Measurements from ENCODE around the gene RAB11B.
"Not testable (repeated sequence)": the region's sequence is repeated elsewhere in the genome, so short reads cannot be mapped to it uniquely, and the experiment has no call there.

The RAB11B gene

DNA sequence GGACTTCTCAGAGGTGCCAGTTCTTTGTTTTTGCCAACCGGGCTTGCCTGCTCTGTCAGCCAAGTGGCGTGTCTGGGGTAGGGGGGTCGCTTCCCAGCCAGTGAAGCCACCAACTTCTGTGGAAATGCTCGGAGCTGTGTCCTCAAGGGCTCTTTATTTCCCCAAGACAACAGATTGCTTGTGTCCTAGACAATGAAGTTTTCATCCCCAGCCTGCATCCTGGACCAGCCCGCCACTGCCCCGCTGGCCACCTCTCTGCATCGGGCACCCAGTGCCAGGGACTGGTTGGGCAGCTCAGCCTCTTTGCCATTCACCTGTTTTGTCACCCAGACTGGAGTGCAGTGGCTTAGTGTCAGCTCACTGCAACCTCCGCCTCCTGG is 3.7 kb downstream of the RAB11B start:
- peaks cover 14% of the 10 kb centered on the region for H3K4me1 ChIP-seq (ENCODE audit: insufficient read depth, low read length)
- no peak overlapping the region for H2AFZ ChIP-seq (ENCODE audit: low read depth, low read length)
- H3K36me3 ChIP-seq (ENCODE audit: insufficient read depth, low read length), result no peaks in the 10 kb centered on the region
- no peak overlapping the region for H3K4me3 ChIP-seq (ENCODE audit: low read length)
- no peaks in the 10 kb centered on the region for H3K9me3 ChIP-seq (ENCODE audit: low read length)
- H3K27me3 ChIP-seq (ENCODE audit: insufficient read depth, low read length), result no peaks in the 10 kb centered on the region

DNA sequence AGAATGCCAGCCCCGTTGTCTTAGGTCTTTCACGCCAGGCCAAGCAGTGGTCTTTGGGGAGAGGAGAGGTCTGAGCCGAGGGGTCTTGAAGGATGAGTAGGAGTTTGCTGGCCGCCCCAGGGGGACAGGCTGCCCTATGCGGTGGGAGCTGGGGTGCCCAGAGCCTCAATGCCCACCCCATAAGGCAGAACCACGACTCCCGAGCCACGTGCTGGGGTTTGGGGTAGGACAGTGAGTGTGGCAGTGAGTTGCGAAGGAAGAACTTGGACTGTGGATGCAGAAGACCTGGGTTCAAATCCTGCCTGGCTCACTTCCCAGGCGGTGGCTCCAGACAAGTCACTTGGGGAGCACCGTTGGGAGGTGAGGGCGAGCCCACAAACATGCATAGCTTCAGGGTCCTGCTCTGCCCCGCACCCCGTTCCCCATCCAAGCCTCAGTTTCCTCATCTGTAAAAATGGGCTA is 5.5 kb downstream of the RAB11B start:
- H2AFZ ChIP-seq (ENCODE audit: low read depth, low read length), result no peak overlapping the region
- H3K4me1 ChIP-seq (ENCODE audit: insufficient read depth, low read length), result peaks cover 14% of the 10 kb centered on the region
- H3K9me3 ChIP-seq (ENCODE audit: low read length), result no peaks in the 10 kb centered on the region
- H3K27me3 ChIP-seq (ENCODE audit: insufficient read depth, low read length), result no peaks in the 10 kb centered on the region
- H3K4me3 ChIP-seq (ENCODE audit: low read length), result no peak overlapping the region
- H3K36me3 ChIP-seq (ENCODE audit: insufficient read depth, low read length), result peaks cover 12% of the 10 kb centered on the region

- H3K9me3 ChIP-seq (ENCODE audit: low read length), result no peaks in the 10 kb centered on the region
- H3K4me1 ChIP-seq (ENCODE audit: insufficient read depth, low read length), result peaks cover 10% of the 10 kb centered on the region
- H3K27me3 ChIP-seq (ENCODE audit: insufficient read depth, low read length), result no peaks in the 10 kb centered on the region
- peaks cover 12% of the 10 kb centered on the region for H3K36me3 ChIP-seq (ENCODE audit: insufficient read depth, low read length)
- H2AFZ ChIP-seq (ENCODE audit: low read depth, low read length), result no peak overlapping the region
- no peak overlapping the region for H3K4me3 ChIP-seq (ENCODE audit: low read length)
These were observed 6.0 kb downstream of the RAB11B start for GRCh38 chr19:8396185-8396562.

- peaks cover 14% of the 10 kb centered on the region for H3K36me3 ChIP-seq (ENCODE audit: insufficient read depth, low read length)
- no peak overlapping the region for H2AFZ ChIP-seq (ENCODE audit: low read depth, low read length)
- H3K4me1 ChIP-seq (ENCODE audit: insufficient read depth, low read length), result peaks cover 5% of the 10 kb centered on the region
- H3K4me3 ChIP-seq (ENCODE audit: low read length), result no peak overlapping the region
- no peaks in the 10 kb centered on the region for H3K27me3 ChIP-seq (ENCODE audit: insufficient read depth, low read length)
- H3K9me3 ChIP-seq (ENCODE audit: low read length), result no peaks in the 10 kb centered on the region
These were observed 6.5 kb downstream of the RAB11B start for GRCh38 chr19:8396563-8397203.

- no peaks in the 10 kb centered on the region for H3K27me3 ChIP-seq (ENCODE audit: insufficient read depth, low read length)
- H3K36me3 ChIP-seq (ENCODE audit: insufficient read depth, low read length), result peaks cover 20% of the 10 kb centered on the region
- H3K4me1 ChIP-seq (ENCODE audit: insufficient read depth, low read length), result peaks cover under 1% of the 10 kb centered on the region
- no peak overlapping the region for H2AFZ ChIP-seq (ENCODE audit: low read depth, low read length)
- no peaks in the 10 kb centered on the region for H3K9me3 ChIP-seq (ENCODE audit: low read length)
- no peak overlapping the region for H3K4me3 ChIP-seq (ENCODE audit: low read length)
These were observed 7.1 kb downstream of the RAB11B start for GRCh38 chr19:8397271-8397670.

- no peaks in the 10 kb centered on the region for H3K9me3 ChIP-seq (ENCODE audit: low read length)
- H3K27me3 ChIP-seq (ENCODE audit: insufficient read depth, low read length), result no peaks in the 10 kb centered on the region
- H2AFZ ChIP-seq (ENCODE audit: low read depth, low read length), result no peak overlapping the region
- no peaks in the 10 kb centered on the region for H3K4me1 ChIP-seq (ENCODE audit: insufficient read depth, low read length)
- H3K36me3 ChIP-seq (ENCODE audit: insufficient read depth, low read length), result peaks cover 24% of the 10 kb centered on the region
- no peak overlapping the region for H3K4me3 ChIP-seq (ENCODE audit: low read length)
These were observed 7.7 kb downstream of the RAB11B start for GRCh38 chr19:8397746-8398310.

GRCh38 chr19:8398311-8398771 is 8.2 kb downstream of the RAB11B start:
- H3K4me1 ChIP-seq (ENCODE audit: insufficient read depth, low read length), result no peaks in the 10 kb centered on the region
- H3K36me3 ChIP-seq (ENCODE audit: insufficient read depth, low read length), result peaks cover 29% of the 10 kb centered on the region

GRCh38 chr19:8399681-8400188 is 9.6 kb downstream of the RAB11B start:
- Histone ChIP-seq H3K27me3 (ENCODE audit: insufficient read depth, low read length) (no peaks in the 10 kb centered on the region), H3K9me3 (ENCODE audit: low read length) (no peaks in the 10 kb centered on the region), H3K36me3 (ENCODE audit: insufficient read depth, low read length) (peaks cover 41% of the 10 kb centered on the region), H3K4me1 (ENCODE audit: insufficient read depth, low read length) (no peaks in the 10 kb centered on the region), H2AFZ (ENCODE audit: low read depth, low read length) (no peak overlapping the region), H3K4me3 (ENCODE audit: low read length) (no peak overlapping the region)

More at GRCh38 chr19:8398311-8398771, 8.2 kb downstream of the RAB11B start:
- Histone ChIP-seq H3K4me3 (ENCODE audit: low read length) (no peak overlapping the region), H3K27me3 (ENCODE audit: insufficient read depth, low read length) (no peaks in the 10 kb centered on the region), H3K9me3 (ENCODE audit: low read length) (no peaks in the 10 kb centered on the region), H2AFZ (ENCODE audit: low read depth, low read length) (no peak overlapping the region)

DNA sequence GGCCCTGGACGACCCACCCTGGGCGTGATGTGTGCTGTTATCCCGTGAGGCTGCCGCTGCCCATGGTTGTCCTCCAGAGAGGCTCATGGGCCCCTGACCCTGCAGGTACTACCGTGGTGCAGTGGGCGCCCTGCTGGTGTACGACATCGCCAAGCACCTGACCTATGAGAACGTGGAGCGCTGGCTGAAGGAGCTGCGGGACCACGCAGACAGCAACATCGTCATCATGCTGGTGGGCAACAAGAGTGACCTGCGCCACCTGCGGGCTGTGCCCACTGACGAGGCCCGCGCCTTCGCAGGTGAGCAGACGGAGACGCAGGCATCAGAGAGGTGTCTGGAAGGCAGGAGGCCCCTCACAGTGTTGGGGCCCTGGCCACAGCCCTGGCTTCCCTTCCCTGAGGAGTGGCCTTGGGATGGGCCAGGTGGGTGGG is 11.8 kb downstream of the RAB11B start:
- peaks cover 45% of the 10 kb centered on the region for H3K36me3 ChIP-seq (ENCODE audit: insufficient read depth, low read length)
- H3K27me3 ChIP-seq (ENCODE audit: insufficient read depth, low read length), result no peaks in the 10 kb centered on the region
- H3K9me3 ChIP-seq (ENCODE audit: low read length), result no peaks in the 10 kb centered on the region
- H3K4me1 ChIP-seq (ENCODE audit: insufficient read depth, low read length), result no peaks in the 10 kb centered on the region
- H3K4me3 ChIP-seq (ENCODE audit: low read length), result no peak overlapping the region
- no peak overlapping the region for H2AFZ ChIP-seq (ENCODE audit: low read depth, low read length)

- no peaks in the 10 kb centered on the region for H3K27me3 ChIP-seq (ENCODE audit: insufficient read depth, low read length)
- no peaks in the 10 kb centered on the region for H3K4me1 ChIP-seq (ENCODE audit: insufficient read depth, low read length)
- no peak overlapping the region for H3K4me3 ChIP-seq (ENCODE audit: low read length)
- peaks cover 45% of the 10 kb centered on the region for H3K36me3 ChIP-seq (ENCODE audit: insufficient read depth, low read length)
- no peaks in the 10 kb centered on the region for H3K9me3 ChIP-seq (ENCODE audit: low read length)
- H2AFZ ChIP-seq (ENCODE audit: low read depth, low read length), result no peak overlapping the region
These were observed 13.1 kb downstream of the RAB11B start for GRCh38 chr19:8403098-8403819.

- Histone ChIP-seq H3K4me1 (ENCODE audit: insufficient read depth, low read length) (no peaks in the 10 kb centered on the region), H3K36me3 (ENCODE audit: insufficient read depth, low read length) (peaks cover 45% of the 10 kb centered on the region), H3K4me3 (ENCODE audit: low read length) (no peak overlapping the region), H3K27me3 (ENCODE audit: insufficient read depth, low read length) (no peaks in the 10 kb centered on the region), H3K9me3 (ENCODE audit: low read length) (no peaks in the 10 kb centered on the region), H2AFZ (ENCODE audit: low read depth, low read length) (no peak overlapping the region)
These were observed 13.6 kb downstream of the RAB11B start for GRCh38 chr19:8403820-8404109.

DNA sequence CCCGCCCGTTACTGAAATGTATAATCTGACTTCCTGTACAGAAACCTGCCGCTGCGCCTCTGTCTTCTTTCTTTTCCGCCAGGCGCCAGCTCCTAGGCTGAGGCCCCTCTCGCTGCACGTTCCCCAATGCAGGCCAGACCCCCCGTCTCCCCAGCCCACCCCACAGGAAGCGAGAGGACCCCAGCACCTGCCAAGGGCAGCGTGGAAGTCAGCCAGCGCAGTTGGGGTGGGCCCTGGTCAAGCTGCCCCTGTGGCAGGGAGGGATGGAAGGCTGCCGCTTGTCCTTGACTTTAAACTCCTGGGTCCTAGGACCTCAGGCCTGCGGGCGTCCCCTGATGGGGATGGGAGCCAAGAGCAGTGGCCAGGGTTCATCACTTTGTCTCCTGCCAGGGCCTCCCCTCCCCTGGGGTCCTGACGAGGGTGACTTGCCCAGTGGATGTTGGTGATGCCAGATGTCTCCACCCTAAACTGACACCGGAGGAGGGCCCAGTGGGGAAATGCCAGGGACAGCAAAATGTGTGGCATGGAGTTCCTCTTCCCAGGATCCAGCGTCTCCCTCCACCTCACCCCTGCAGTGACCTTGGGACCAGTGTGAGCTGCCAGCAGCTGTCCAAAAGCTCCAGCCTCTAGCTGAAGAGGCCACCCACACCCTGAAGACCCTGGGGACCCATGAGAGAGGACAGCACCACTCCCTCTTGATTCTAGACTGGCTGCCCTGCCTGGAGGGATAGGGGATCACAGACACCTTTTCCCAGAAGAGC is 14.4 kb downstream of the RAB11B start:
- Histone ChIP-seq H3K4me3 (ENCODE audit: low read length) (no peak overlapping the region), H3K27me3 (ENCODE audit: insufficient read depth, low read length) (no peaks in the 10 kb centered on the region), H3K4me1 (ENCODE audit: insufficient read depth, low read length) (no peaks in the 10 kb centered on the region), H2AFZ (ENCODE audit: low read depth, low read length) (no peak overlapping the region), H3K9me3 (ENCODE audit: low read length) (no peaks in the 10 kb centered on the region), H3K36me3 (ENCODE audit: insufficient read depth, low read length) (peaks cover 41% of the 10 kb centered on the region)

GRCh38 chr19:8410718-8411117 is 20.6 kb downstream of the RAB11B start:
- not testable (repeated sequence) for H3K27me3 ChIP-seq (ENCODE audit: insufficient read depth, low read length); H3K36me3 ChIP-seq (ENCODE audit: insufficient read depth, low read length); H3K9me3 ChIP-seq (ENCODE audit: low read length); H2AFZ ChIP-seq (ENCODE audit: low read depth, low read length); H3K4me1 ChIP-seq (ENCODE audit: insufficient read depth, low read length); H3K4me3 ChIP-seq (ENCODE audit: low read length)

All from neuron (in vitro differentiated cells).